Adrenal gland (tissue), 12 donors: ENCODE measurements around the gene SH3BP4. TPM values are rescaled to one million over a fixed set of nuclear protein-coding genes. Genes with fewer than 3 reads are reported as not detected.

ENCODE experiments used
- DNase-seq, 7 donors: peaks; one replicate each; pipeline ENCODE4 v3.0.0-alpha.2; 2019 to 2020
- H3K27ac ChIP-seq, 5 donors: fragments of 200-600 bp; sonication (generic) in 4 of 5; 1 replicate in 3 of 5; 2 replicates in 2 of 5; pipeline versions ENCODE4 v1.5.1 to v1.8.0; 2016 to 2020; ENCODE audit warnings: mild to moderate bottlenecking in 1 of 5
- H3K27me3 ChIP-seq: fragments of 200-600 bp; 2 replicates; pipeline ENCODE4 v1.8.0; 2021
- H3K36me3 ChIP-seq, 2 donors: fragments of 200-600 bp; replicated peaks in 1 of 2; 1 replicate in 1 of 2; 2 replicates in 1 of 2; pipeline versions ENCODE4 v1.5.1 to v1.8.0; 2018 to 2022
- H3K4me1 ChIP-seq, 2 donors: fragments of 200-600 bp; replicated peaks in 1 of 2; 1 replicate in 1 of 2; 2 replicates in 1 of 2; pipeline versions ENCODE4 v1.5.1 to v1.8.0; 2018 to 2021
- H3K4me3 ChIP-seq, 4 donors: fragments of 200-600 bp; sonication (generic) in 3 of 4; one replicate each; pipeline ENCODE4 v1.5.1; 2016 to 2018
- H3K9me3 ChIP-seq, 3 donors: fragments of 200-600 bp; sonication (generic) in 1 of 3; replicated peaks in 1 of 3; 1 replicate in 2 of 3; 2 replicates in 1 of 3; pipeline versions ENCODE4 v1.5.1 to v1.8.0; 2016 to 2021
- CTCF ChIP-seq, 6 experiments: fragments of 450-650 bp in 4 of 6; fragments of 200-600 bp in 2 of 6; sonication (generic) in 1 of 6; IDR thresholded peaks; 1 replicate in 5 of 6; 2 replicates in 1 of 6; pipeline versions ENCODE4 v1.5.1 to v1.8.0; 2016 to 2021; ENCODE audit warnings: antibody characterized with exemption in 6 of 6, mild to moderate bottlenecking in 2 of 6, moderate library complexity in 1 of 6
- POLR2A ChIP-seq, 2 donors: fragments of 450-650 bp; IDR thresholded peaks; one replicate each; pipeline ENCODE4 v1.6.1; 2017; ENCODE audit warnings: antibody characterized with exemption in 2 of 2, mild to moderate bottlenecking in 2 of 2, moderate library complexity in 1 of 2
- WGBS, 4 donors: extraction: QIAGEN DNeasy Blood & Tissue Kit in 2 of 4; methylation state at CpG; one replicate each; pipeline versions ENCODE4 v1.1.5 to v1.1.7; 2013 to 2017; 5-methylcytosine and 5-hydroxymethylcytosine counted together
- intact Hi-C, 2 donors: fragments of 100-400 bp; cut with DNase I; formaldehyde crosslinking; loops; one replicate each; pipeline versions ENCODE4 v1.14.1 to v1.15.0; 2022 to 2023
- polyA plus RNA-seq, 3 donors: library from polyadenylated mRNA; stranded (reverse); fragments of 200-250 nt in 2 of 3; fragments of 350-450 nt in 1 of 3; fragmentation: Illumina TruSeq in 1 of 3; extraction: RNeasy Lipid Tissue Mini Kit (QIAGEN cat#74804) in 1 of 3; gene quantifications; one replicate each; pipeline ENCODE4 v1.2.3, GENCODE V29; 2013 to 2014
- total RNA-seq, 9 donors: library from RNA; depleted of rRNA in 4 of 9; stranded (reverse); fragments of >200 nt in 4 of 9; fragments of 120-200 nt in 1 of 9; fragmentation: NEBNext Ultra II Directional in 1 of 9; extraction: Animal tissue kit (Norgen Biotek cat#: 25700) in 1 of 9; gene quantifications; one replicate each; pipeline versions ENCODE4 v1.1.0 to v1.2.4, GENCODE V29; 2013 to 2023
- donor health status: healthy with polysubstance abuse.
- donor health status: Bipolar disorder and iron deficiency.
- donor health status: DM: yes; HTN: yes; CAD: no.
- donor health status: DM: no; HTN: no; CAD: no.
- donor health status: DM: no; HTN: no; CAD: no.
- donor health status: DM: yes; HTN: yes; CAD: no.

Gene SH3BP4
- total and polyA plus RNA-seq, 12 donors, result 5.1 to 26.9 (median 19.9) TPM

- no peak overlapping the region for H3K27ac ChIP-seq
- TF ChIP-seq POLR2A (IDR thresholded peaks at IDR 0.05), result no peak
- TF ChIP-seq CTCF (IDR thresholded peaks at IDR 0.05), result no peak
- H3K4me3 ChIP-seq, result no peak overlapping the region
- intact Hi-C loops, result no loop called here
- H3K9me3 ChIP-seq, result no peaks in the 10 kb centered on the region
- no peaks in the 10 kb centered on the region for H3K27me3 ChIP-seq
- peaks cover 0 to 17% of the 10 kb centered on the region in 2 donors for H3K4me1 ChIP-seq
- 89 to 94% (median 91%) methylated on average over 6 of the region's 6 CpGs for WGBS, 4 donors
- H3K36me3 ChIP-seq, result no peaks in the 10 kb centered on the region
- DNase-seq, result no peak
These were observed 52.6 kb downstream of the SH3BP4 start for GRCh38 chr2:235004329-235004903.

GRCh38 chr2:235005023-235005422 lies 53.2 kb downstream of the SH3BP4 start:
- no peak overlapping the region for H3K4me3 ChIP-seq
- DNase-seq, result no peak
- H3K4me1 ChIP-seq, result peaks cover 0 to 17% of the 10 kb centered on the region in 2 donors
- TF ChIP-seq CTCF (IDR thresholded peaks at IDR 0.05), result no peak
- TF ChIP-seq POLR2A (IDR thresholded peaks at IDR 0.05), result no peak
- H3K27me3 ChIP-seq, result no peaks in the 10 kb centered on the region
- no peaks in the 10 kb centered on the region for H3K9me3 ChIP-seq
- 70 to 96% (median 95%) methylated on average over 2 to 5 of the region's 5 CpGs; no CpG with 5 or more reads in 1 of the 4 donors for WGBS, 4 donors
- intact Hi-C loops, result no loop called here
- no peak overlapping the region for H3K27ac ChIP-seq
- no peaks in the 10 kb centered on the region for H3K36me3 ChIP-seq

GRCh38 chr2:235005603-235006259 lies 53.9 kb downstream of the SH3BP4 start:
- Histone ChIP-seq H3K27me3 (no peaks in the 10 kb centered on the region), H3K36me3 (no peaks in the 10 kb centered on the region), H3K4me3 (no peak overlapping the region), H3K27ac (no peak overlapping the region), H3K9me3 (no peaks in the 10 kb centered on the region), H3K4me1 (peaks cover 0 to 17% of the 10 kb centered on the region in 2 donors)
- intact Hi-C loops, result no loop called here
- WGBS, 4 donors, result 78 to 94% (median 91%) methylated on average over 14 to 20 of the region's 20 CpGs
- DNase-seq, result no peak
- TF ChIP-seq POLR2A (IDR thresholded peaks at IDR 0.05), result no peak
- TF ChIP-seq CTCF (IDR thresholded peaks at IDR 0.05), result no peak

- Histone ChIP-seq H3K4me1 (peaks cover 0 to 9% of the 10 kb centered on the region in 2 donors), H3K36me3 (no peaks in the 10 kb centered on the region), H3K9me3 (no peaks in the 10 kb centered on the region), H3K27me3 (no peaks in the 10 kb centered on the region), H3K4me3 (no peak overlapping the region), H3K27ac (no peak overlapping the region)
- TF ChIP-seq POLR2A (IDR thresholded peaks at IDR 0.05) (no peak), CTCF (IDR thresholded peaks at IDR 0.05) (no peak)
- intact Hi-C loops, result no loop called here
- 93 to 98% (median 97%) methylated on average over 7 to 10 of the region's 10 CpGs for WGBS, 4 donors
- DNase-seq, result no peak
These were observed 54.6 kb downstream of the SH3BP4 start for GRCh38 chr2:235006461-235006860.
